Measurements from ENCODE around the gene WNT5B.
"Not testable (repeated sequence)": the region's sequence is repeated elsewhere in the genome, so short reads cannot be mapped to it uniquely, and the experiment has no call there.

Gene WNT5B

GRCh38 chr12:1692895-1693610, 64.0 kb downstream of the WNT5B start:
- no peak for DNase-seq

- DNase-seq, result not testable (repeated sequence)
Measured at GRCh38 chr12:1695097-1695496, 66.1 kb downstream of the WNT5B start.

GRCh38 chr12:1695886-1696670, 67.0 kb downstream of the WNT5B start:
- peak; percentile 16 for DNase-seq

GRCh38 chr12:1696800-1697199, 67.8 kb downstream of the WNT5B start:
- DNase-seq, result no peak

Measured in fibroblast of skin of right quadriceps (primary cell).